HG03159 (cell line): ENCODE data around the gene IPO9.

Experiments used
- ATAC-seq: cut with Tn5 transposase; IDR thresholded peaks from one replicate; pipeline ENCODE4 v1.9.1; 2021; ENCODE audit warnings: mild to moderate bottlenecking, moderate library complexity; ENCODE audit not compliant: unreplicated experiment

The IPO9 gene

GRCh38 chr1:201886103-201886885, 57.3 kb downstream of the IPO9 start:
- ATAC-seq, result no peak

DNA sequence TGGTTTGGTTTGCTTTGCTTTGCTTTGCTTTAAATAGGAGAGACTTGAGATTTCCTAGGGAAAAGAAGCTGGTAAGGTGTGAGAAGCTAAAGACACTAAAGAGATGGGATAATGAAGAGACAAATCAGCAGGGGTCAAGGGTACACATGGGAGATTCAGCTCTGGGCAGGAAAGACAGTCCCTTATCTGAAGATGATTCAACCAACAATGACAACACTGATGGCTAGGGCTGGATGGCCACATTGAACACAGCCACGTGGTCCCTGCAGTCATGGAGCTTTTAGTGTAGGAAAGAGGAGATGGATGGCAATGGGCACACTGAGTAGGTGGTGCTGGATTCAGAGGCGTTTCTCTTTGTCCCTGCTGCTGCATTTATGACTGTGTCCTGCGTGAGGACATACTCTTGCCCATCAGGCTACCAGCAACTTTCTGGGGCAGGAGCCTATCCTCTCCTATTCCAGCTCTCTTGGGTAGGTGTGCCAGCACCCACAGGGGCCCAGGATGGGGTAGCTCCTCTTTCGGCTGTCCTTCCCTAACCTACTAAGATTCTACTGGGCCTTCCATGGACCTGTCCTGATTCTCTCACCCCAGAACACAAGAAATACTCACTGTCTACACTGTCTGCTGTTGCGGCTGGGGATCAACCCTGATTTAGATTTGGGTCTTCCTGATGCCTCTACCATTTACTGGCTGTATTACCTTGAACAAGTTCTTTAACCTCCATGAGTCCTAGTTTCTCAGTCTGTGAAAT, 58.3 kb downstream of the IPO9 start:
- ATAC-seq, result no peak

- no peak for ATAC-seq
Measured at GRCh38 chr1:201888282-201889089, 59.5 kb downstream of the IPO9 start, which contains the start of gene SHISA4. Gene SHISA4, plus strand, starts transcription at chr1:201888898. Its CDS starts 97 bp downstream, at chr1:201888995.

DNA sequence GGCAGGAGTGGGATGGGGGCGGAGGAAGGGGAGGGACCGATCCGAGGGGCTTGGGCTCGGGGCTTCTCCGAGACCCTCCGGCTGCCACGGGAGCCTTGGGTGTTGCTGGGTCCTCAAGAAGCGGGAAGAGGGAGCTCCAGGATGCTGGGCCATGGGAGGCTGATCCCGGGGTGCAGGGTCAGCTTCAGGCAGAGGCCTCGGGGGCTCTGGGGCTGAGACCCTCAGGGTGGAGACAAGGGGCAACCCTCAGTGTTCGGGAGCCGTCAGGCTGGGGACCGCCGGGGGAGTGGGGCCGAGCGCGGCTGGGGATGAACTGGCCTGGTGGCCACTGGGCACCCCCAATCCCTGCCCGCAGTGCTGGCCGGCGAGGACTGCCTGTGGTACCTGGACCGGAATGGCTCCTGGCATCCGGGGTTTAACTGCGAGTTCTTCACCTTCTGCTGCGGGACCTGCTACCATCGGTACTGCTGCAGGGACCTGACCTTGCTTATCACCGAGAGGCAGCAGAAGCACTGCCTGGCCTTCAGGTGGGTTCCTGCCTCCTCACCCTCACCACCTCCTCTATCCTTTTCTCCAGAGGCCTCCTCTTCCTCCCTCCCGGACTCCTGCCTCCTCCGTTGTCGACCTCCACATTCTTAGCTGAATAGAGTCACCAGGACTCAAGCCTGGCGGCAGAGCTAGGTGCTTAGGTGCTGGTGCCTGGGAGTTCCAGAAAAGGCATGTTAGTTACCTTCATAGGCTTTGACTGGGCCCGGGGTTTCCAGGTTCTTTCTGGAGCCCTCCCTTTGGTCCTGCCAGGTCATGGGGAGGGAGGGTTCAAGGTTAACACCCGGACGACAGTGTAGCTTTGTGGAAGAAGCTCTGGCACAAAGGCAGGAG, 60.4 kb downstream of the IPO9 start:
- no peak for ATAC-seq

DNA sequence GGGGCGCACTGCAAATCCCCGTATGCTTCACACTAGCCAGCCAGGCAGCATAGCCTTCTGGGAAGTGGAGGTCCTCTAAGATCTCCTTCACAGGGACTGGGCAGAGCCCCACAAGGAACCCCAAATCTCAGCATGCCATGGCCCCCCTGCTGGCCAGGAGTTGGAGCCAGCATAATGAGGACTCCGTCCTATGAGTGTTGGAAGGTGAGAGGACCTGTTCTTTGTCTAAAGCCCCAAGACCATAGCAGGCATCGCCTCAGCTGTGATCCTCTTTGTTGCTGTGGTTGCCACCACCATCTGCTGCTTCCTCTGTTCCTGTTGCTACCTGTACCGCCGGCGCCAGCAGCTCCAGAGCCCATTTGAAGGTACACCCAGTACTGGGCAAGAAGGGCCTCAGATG, 61.3 kb downstream of the IPO9 start:
- no peak for ATAC-seq

DNA sequence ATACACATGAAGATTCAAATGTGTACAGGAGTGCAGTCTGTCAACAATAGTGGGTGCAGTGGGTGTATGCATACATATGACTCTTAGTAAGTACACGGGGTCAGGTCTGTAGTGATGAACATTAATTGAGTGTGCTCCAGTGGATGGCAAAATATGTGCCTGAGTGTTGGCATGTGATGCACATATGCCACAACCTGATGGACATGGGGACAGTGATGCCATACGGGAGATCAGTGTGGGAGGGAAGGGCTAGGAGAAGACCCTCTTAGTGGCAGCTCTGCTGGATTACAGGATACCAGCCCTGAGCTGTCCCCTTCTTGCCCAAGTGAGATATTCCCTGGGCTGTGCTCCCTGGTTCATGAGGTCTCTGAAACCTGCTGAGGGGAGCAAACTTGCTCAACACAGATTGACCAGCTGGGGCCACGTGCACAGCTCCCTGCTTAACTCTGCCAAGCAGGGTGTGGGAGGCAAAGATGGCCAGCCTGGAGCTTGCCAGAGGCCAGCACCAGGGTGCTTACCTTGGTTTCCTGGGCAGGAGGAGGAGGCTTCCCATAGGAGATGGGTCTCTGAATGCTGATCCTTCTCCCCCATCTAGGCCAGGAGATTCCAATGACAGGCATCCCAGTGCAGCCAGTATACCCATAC, 62.0 kb downstream of the IPO9 start:
- ATAC-seq, result no peak

DNA sequence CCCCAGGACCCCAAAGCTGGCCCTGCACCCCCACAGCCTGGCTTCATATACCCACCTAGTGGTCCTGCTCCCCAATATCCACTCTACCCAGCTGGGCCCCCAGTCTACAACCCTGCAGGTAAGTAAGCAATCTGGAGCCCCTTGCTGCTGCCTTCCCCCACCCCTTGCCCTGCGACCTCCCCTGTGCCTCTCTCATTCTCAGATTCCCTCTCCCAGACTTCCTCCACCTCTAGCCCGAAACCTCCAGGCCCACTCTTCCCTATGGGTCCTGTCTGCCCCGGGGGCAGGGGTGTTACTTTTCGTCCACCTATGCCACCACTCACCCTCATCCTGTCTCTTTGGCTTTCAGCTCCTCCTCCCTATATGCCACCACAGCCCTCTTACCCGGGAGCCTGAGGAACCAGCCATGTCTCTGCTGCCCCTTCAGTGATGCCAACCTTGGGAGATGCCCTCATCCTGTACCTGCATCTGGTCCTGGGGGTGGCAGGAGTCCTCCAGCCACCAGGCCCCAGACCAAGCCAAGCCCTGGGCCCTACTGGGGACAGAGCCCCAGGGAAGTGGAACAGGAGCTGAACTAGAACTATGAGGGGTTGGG, 62.6 kb downstream of the IPO9 start:
- no peak for ATAC-seq

DNA sequence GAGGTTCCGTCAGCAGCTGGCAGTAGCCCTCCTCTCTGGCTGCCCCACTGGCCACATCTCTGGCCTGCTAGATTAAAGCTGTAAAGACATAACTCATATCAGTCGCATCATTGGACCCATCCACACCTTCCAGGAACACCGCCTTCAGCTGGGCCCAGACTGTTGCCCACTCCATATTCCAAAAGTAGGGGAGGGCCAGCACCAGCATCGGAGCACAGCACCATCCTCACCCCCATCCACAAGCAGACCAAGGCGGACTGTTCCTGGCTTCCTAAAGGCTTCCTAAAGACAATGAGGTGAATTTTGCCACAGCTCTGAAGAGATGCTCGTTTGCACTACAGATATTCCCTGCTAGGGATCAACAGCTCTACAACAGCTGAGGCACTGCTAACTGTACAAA, 63.3 kb downstream of the IPO9 start:
- ATAC-seq, result no peak

- ATAC-seq, result no peak
Measured at GRCh38 chr1:201893431-201893830, 64.5 kb downstream of the IPO9 start.

DNA sequence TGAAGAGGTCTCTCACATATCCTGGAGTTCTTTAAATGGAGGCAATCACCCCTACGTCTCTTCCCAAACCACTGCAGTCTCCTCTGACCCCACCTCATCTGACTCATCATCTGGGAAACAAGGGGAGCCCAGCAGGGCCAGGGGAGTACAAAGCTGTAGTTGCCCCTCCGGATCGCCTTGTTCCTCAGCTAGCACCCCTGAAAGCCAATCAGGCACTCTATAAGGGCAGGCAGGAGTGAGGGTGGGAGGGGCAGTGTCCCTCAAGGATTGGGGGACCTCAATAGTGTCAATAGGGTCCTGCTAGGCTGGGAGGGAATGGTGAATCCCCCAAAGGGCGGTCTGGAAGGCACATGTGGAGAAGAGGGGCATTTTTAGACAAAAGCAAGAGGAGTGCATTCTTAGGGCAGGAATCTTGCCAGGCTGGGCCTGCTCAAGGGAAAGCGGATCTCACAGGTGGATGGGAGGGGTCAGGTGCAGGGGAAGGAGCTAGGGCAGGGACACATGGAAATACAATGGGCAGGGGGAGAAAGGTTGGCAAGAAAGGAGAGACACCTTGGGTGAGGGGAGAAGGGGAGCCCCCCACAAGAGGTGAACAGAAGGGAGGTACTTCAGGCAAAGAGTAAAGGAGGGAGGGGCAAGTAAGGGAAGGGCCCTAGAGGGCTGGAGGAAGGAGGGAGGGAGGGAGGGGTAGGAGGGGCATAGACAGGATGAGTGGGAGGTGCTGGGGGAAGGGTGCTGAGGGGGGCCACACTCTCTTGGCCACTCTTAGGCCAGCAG, 65.6 kb downstream of the IPO9 start:
- no peak for ATAC-seq

- no peak for ATAC-seq
Measured at GRCh38 chr1:201895120-201895665, 66.2 kb downstream of the IPO9 start.

- ATAC-seq, result peak; percentile 58
Measured at GRCh38 chr1:201895913-201896807, 67.2 kb downstream of the IPO9 start.

DNA sequence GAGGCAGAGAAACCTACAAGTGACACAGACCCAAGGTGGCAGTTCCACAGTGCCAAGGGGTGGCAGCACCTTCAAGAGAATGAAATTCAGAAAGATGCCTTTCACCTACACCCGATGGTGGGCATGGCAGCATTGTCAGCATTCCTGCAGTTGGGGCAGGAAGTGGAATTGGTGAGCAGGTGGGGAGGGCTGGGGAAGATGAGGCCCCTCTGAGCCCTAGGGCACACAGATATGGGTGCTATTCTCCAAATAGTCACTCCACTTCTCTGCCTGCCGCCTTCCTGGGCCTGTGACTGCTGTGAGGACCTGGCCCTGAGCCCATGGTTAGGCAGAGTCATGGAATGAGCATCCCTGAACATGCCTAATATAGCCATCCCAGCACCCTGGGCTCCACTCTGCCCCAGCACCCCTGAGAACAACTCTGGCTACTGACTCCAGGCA, 68.0 kb downstream of the IPO9 start:
- no peak for ATAC-seq

DNA sequence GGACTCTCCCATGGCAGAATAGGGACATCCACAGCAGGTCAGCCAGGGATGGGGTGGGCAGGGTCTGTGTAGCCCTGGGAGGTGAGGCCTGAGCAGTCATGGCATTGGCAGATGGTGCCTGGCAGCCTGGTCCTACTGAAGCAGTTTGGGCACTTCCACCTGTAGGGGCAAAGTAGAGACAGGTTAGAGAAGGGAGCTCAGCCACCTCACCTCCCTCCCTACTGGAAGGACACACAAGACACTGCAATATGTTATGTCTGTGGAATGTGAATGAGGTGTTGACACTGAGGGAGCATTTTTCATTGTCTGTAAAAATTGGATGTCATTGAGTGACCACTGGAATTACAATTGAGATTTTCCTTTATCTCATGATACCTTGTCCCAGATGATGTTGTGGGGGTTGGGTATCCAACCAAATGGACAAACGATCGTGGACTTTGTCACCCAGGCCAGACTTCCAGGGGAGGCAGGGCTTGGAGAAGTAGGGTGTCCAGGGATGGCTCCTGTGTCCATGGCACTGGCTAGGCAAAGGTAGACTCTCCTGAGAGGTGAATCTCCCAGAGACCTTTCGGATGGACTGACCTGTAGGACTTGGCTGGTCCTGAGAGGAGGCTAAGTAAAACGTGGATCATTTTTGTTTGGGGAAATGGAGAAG, 69.4 kb downstream of the IPO9 start:
- no peak for ATAC-seq

DNA sequence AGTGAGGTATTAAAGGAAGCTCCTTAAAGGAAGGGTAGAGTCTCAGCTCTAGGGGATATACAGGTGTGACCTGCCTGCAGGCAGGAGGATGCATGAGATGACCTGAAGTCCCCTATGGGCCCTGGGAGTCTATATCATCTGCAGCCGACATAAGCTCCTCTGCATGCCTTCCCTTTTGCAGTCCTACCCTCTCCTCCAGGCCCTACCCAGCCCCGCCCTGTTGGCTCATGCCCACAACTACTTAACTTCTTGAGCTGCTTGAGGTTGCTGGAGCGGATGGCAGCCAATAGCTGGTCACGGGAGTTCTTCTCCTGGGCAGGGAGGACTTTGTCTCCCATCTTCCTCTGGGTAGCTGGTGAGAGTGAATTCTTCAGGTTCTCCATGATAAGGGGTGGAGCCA, 70.0 kb downstream of the IPO9 start:
- ATAC-seq, result no peak

- no peak for ATAC-seq
Measured at GRCh38 chr1:201899683-201900429, 70.9 kb downstream of the IPO9 start.
